Kidney epithelial cell (primary cell): ENCODE results near the gene HOXC11. TPM values are rescaled to one million over a fixed set of nuclear protein-coding genes. Genes with fewer than 3 reads are reported as not detected.

Experiments
- DNase-seq: peaks from one replicate; pipeline ENCODE4 v3.0.0-alpha.2; 2010; ENCODE audit warnings: low read depth
- H3K27me3 ChIP-seq: 2 replicates; pipeline ENCODE4 v1.6.0; 2011; ENCODE audit warnings: low read length; ENCODE audit not compliant: control insufficient read depth, insufficient read depth
- H3K36me3 ChIP-seq: 2 replicates; pipeline ENCODE4 v1.5.1; 2011; ENCODE audit warnings: low read length; ENCODE audit not compliant: control insufficient read depth, insufficient read depth
- H3K4me3 ChIP-seq: 2 replicates; pipeline ENCODE4 v1.5.1; 2011; ENCODE audit warnings: low read depth, mild to moderate bottlenecking, control low read depth, low read length
- total RNA-seq: library from RNA; depleted of rRNA; stranded (reverse); fragments of >200 nt; gene quantifications from 2 replicates; pipeline ENCODE4 v1.2.3, GENCODE V29; 2015
- TF ChIP-seq, protein P1 (sequence below): IDR thresholded peaks from 2 replicates; pipeline ENCODE4 v1.5.1; 2011; ENCODE audit warnings: mild to moderate bottlenecking, moderate library complexity, low read length, control low read depth, inconsistent platforms; ENCODE audit not compliant: insufficient read depth, poor library complexity, severe bottlenecking

Gene HOXC11
- total RNA-seq, 1 donor from 2014 or later = 0.58 TPM

DNA sequence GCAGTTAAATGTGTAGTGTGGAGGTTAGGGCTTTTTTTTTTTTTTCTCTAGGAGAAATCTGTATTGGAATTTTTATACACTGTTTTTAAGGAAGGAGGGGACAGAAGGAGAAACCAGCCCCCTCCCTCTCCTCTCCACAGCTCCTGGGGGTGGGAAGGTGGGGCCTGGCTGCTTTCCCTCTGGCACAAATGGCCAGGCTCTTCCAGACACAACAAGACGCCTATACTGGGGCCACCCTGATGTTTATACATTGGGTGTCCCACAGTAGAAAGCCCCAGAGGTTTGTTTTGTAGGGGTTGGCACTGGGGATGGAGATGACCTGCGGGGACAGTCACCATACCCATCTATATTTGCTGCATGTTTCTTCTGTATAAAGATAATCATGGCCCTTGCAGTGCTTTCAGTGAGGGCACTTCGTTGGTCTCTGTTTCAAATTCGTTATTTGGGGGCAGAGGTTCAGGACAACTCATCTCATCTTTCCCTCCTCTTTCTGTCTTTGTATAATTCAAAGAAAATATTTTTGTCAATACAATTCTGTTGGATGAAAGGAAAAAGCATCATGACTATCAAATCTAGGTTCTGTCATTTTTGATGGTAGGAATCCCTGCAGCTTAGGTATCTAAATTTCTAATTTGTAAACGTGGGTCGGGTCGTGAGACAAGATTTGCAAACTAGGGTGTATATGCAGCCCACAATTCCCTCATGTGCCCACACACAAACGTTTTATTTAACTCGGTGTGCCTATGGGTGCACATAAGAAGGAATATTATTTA, 4.1 kb downstream of the HOXC11 start:
- H3K4me3 ChIP-seq = no peak overlapping the region
- DNase-seq = no peak
- peaks cover 38% of the 10 kb centered on the region for H3K27me3 ChIP-seq
- TF ChIP-seq, protein P1, sequence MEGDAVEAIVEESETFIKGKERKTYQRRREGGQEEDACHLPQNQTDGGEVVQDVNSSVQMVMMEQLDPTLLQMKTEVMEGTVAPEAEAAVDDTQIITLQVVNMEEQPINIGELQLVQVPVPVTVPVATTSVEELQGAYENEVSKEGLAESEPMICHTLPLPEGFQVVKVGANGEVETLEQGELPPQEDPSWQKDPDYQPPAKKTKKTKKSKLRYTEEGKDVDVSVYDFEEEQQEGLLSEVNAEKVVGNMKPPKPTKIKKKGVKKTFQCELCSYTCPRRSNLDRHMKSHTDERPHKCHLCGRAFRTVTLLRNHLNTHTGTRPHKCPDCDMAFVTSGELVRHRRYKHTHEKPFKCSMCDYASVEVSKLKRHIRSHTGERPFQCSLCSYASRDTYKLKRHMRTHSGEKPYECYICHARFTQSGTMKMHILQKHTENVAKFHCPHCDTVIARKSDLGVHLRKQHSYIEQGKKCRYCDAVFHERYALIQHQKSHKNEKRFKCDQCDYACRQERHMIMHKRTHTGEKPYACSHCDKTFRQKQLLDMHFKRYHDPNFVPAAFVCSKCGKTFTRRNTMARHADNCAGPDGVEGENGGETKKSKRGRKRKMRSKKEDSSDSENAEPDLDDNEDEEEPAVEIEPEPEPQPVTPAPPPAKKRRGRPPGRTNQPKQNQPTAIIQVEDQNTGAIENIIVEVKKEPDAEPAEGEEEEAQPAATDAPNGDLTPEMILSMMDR = no peak
- H3K36me3 ChIP-seq = no peaks in the 10 kb centered on the region

DNA sequence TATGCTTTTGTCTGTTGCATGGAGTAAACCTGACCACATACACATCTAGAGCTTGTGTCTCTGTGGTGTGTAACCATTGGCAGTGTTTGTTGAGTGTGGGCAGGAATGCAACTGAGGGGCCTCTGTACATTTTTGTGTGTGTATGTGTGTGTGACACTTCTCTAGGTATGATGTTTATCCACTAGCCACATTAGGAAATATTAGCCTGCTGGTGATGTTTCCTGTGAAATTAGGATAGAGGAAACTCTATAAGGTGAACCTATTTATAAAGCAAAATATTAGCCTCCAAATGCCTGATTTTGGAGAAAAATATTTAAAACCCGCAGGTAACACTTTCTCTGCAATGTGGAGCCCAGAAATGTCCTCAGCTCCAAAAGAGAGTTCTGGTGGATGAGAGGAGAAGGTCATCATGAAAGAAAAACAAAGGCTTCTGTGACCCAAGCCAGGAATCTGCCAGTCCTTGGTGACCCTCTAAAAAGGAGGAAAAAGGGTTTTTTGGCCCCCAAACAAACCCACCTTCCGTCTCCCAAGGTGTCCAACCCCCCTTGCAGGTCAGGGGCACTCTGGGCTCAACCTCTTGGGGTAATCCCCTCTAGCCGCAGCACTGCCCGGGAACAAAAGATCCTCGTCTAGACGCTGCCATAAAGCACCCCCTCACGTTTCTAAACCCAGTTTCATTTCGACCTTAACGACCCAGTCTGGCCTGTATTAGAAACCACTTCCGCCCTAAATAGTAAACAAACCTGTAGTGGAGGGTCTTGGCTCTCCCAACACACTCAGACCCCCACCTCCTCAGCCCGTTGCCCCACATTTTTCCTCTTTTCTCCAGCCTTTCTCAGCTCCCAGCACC, 4.9 kb downstream of the HOXC11 start:
- peaks cover 34% of the 10 kb centered on the region for H3K27me3 ChIP-seq
- TF ChIP-seq, protein P1 = no peak
- DNase-seq = no peak
- no peaks in the 10 kb centered on the region for H3K36me3 ChIP-seq
- H3K4me3 ChIP-seq = no peak overlapping the region

DNA sequence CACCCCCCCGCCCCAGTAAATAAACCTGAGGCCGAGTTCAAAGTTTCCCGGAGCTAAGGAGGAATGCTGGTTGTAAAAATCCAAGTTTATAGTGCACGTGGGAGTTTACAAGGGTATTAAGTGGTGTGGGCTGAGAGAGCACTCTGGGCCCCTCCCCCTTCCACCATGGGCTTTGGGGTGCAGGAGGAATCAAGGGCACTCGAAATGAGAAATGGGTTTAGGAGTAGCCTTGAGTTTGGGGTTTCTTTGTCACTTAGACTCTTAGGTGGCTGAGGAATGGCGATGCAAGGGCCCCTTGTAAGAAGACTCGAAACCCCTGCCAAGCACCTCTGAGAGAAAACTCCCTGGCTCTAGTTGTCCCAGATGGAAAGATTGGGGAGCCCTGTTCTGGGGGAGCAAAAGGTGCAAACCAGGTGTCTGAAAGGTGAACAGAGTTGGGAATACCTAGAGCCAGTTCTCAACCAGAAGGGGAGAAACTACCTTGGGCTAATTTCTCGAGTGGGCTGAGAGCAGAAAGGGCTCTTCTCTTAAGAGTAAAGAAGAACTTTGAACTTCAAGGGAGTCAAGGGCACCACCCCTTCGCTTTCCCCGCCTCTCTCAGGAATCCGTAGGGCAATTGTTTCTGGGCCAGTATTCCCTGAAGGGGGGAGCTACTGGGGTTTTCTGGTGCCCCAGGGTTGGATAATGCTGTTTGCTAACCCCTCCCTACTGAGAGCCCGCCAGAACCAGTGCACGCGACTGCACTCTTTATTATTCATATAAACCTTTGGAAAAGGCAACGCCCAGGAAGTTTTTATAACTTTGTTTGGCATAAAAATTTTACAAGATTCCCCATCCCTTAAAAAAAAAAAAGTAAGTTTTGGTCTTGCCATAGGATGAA, 5.8 kb downstream of the HOXC11 start:
- no peak overlapping the region for H3K4me3 ChIP-seq
- TF ChIP-seq, protein P1 = no peak
- H3K27me3 ChIP-seq = peaks cover 31% of the 10 kb centered on the region
- no peak for DNase-seq
- no peaks in the 10 kb centered on the region for H3K36me3 ChIP-seq

DNA sequence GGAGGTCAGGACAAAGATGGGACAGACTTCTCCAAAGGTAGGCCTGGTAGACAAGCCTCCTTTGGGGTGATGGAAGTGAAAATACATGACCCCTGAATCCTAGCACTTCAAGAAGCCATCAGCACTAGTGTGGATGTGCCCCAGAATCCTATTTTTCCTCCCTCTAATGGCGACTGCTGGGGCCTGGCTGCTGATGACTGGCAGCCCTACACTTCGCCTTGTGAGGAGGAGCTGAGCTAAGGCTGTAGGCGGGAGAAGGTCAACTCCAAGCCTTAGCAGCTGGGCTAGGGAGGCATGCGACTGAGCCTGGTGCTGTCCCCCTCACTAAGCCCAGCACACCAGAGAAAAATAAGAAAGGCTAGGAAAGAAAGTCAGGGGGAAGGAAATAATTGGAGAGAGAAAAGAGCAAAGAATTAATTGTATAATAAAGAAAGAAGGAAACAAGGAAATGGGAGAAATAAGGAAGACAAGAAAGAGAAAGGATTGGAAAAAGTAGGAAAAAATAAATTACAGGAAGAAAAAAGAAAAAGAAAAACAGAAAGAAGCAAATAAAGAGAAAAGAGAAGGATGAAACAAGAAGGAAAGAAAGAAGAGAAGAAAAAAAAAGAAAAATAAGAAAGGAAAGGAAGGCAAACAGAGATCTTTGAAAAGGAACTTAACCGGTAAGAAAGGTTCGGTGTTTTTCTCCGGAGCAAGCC, 7.3 kb downstream of the HOXC11 start:
- TF ChIP-seq, protein P1 = no peak
- Histone ChIP-seq H3K27me3 (peaks cover 28% of the 10 kb centered on the region), H3K4me3 (no peak overlapping the region), H3K36me3 (no peaks in the 10 kb centered on the region)
- DNase-seq = no peak

DNA sequence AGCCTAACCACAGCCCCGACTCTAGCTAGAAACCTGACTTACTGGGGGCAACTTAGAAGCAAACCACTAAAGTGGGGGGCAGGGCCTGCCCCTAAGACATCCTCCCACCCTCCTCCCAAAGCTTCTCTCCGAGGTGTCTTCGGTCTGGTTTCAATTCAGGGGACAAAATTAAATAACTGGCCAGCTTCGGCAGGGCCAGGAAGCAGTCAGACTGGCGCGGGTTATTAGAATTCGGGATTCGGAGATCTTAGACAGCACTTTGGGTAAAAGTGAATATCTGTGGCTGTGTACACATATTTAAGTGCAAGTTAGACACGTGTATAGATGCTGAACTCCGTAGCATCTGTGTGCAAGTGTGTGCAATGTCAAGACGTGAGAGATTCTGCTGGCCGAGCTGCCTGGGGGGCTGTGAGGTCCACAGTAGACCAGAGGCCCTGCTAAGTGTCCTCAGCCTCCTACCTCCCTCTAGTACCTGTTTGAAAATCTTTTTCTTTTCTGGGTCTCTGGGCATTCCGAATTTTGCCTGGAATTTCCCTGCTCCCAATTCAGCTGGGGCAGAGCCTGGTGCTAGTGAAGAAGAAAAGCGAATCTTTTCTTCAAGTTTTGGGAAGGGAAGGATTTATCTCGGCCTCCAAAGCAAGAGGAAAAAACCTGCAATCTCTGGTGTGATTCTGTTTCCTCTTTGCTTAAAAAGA, 8.0 kb downstream of the HOXC11 start:
- TF ChIP-seq, protein P1 = no peak
- no peak for DNase-seq
- H3K4me3 ChIP-seq = no peak overlapping the region
- no peaks in the 10 kb centered on the region for H3K36me3 ChIP-seq
- peaks cover 31% of the 10 kb centered on the region for H3K27me3 ChIP-seq
